ENCODE results near the gene AGAP5. TPM values are rescaled to one million over a fixed set of nuclear protein-coding genes. Genes with fewer than 3 reads are reported as not detected.

Gene AGAP5
- total and polyA plus RNA-seq, 2 of the 13 experiments (the other 11 are each of a cell fraction or from before 2014, with no cell fraction given): 5.3 to 7.9 TPM

DNA sequence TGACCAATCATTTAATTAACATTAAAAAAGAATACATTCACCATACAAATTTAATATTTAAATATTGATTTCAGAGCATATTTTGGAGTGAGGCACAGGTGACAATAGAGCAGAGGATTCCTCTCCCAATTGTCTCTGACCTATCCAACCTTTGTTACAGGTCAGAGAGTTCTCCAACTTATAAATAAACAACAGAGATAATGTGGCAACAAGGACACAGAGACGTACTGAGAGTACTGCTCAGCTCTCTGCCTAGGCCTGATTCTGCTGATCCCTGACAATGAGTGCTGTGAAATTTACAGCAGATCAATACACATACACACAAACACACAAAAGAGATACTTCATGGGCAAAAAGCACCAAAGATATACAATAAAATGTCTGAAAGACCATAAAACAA, 18.3 kb upstream of the AGAP5 start:
- 73% methylated on average over 1 of the region's 1 CpG for WGBS (ENCODE audit: low lambda C conversion rate)
- Histone ChIP-seq H3K4me2 (ENCODE audit: low read depth, low read length) (no peak overlapping the region), H3K27me3 (ENCODE audit: control insufficient read depth in 1 of 2, insufficient read depth in 2 of 2, low read length in 2 of 2) (no peaks in the 10 kb centered on the region), H3K9me3 (ENCODE audit: low read length) (no peaks in the 10 kb centered on the region), H3K9ac (ENCODE audit: insufficient read depth, low read depth, low read length) (no peak overlapping the region), H3K79me2 (ENCODE audit: insufficient read depth, low read length) (no peaks in the 10 kb centered on the region), H3K36me3 (replicated peaks in 1 of 2; ENCODE audit: control insufficient read depth in 1 of 2, insufficient read depth in 2 of 2, low read length in 2 of 2) (peaks cover 8 to 38% of the 10 kb centered on the region in 2 experiments; a peak in 4 of 5 replicates), H3K4me3 (replicated peaks in 1 of 3; ENCODE audit: insufficient read depth in 1 of 3, low read depth in 2 of 3, low read length in 3 of 3) (no peak overlapping the region), H3K4me1 (ENCODE audit: insufficient read depth, low read length) (peaks cover 28% of the 10 kb centered on the region), H3K27ac (ENCODE audit: extremely low read length, insufficient read depth, low read length) (peak overlapping the region; percentile 15), H4K20me1 (ENCODE audit: insufficient read depth, low read length) (no peaks in the 10 kb centered on the region), H2AFZ (ENCODE audit: low read length) (no peak overlapping the region)
- CTCF ChIA-PET (ENCODE audit: low intra/inter-chr PET ratio, low total read pairs): no interaction called here
- in situ Hi-C loops (cut with HindIII; ENCODE audit: extremely low pct_ligation_motif_present, low pct_unique_long_range_greater_than_20kb) (no loop called here), intact Hi-C loops (cut with micrococcal nuclease; ENCODE audit: unreplicated experiment) (no loop called here)
- TF ChIP-seq JUND (CRISPR knock-in tag; IDR thresholded peaks at IDR 0.05): no peak
- no peak for TF ChIP-seq ZNF136 (CRISPR knock-in tag; IDR thresholded peaks at IDR 0.05; ENCODE audit: low read depth)
- TF ChIP-seq ELF1 (CRISPR knock-in tag; IDR thresholded peaks at IDR 0.05): no peak
- TF ChIP-seq ZNF703 (CRISPR knock-in tag; IDR thresholded peaks at IDR 0.05; ENCODE audit: borderline replicate concordance): no peak
- TF ChIP-seq EED (CRISPR knock-in tag; IDR thresholded peaks at IDR 0.05): no peak
- TF ChIP-seq, protein P1, sequence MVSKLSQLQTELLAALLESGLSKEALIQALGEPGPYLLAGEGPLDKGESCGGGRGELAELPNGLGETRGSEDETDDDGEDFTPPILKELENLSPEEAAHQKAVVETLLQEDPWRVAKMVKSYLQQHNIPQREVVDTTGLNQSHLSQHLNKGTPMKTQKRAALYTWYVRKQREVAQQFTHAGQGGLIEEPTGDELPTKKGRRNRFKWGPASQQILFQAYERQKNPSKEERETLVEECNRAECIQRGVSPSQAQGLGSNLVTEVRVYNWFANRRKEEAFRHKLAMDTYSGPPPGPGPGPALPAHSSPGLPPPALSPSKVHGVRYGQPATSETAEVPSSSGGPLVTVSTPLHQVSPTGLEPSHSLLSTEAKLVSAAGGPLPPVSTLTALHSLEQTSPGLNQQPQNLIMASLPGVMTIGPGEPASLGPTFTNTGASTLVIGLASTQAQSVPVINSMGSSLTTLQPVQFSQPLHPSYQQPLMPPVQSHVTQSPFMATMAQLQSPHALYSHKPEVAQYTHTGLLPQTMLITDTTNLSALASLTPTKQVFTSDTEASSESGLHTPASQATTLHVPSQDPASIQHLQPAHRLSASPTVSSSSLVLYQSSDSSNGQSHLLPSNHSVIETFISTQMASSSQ (IDR thresholded peaks at IDR 0.05; ENCODE audit: low read depth): no peak
- TF ChIP-seq, protein P1 (CRISPR knock-in tag; IDR thresholded peaks at IDR 0.05; ENCODE audit: borderline replicate concordance): no peak
- TF ChIP-seq RNF219 (CRISPR knock-in tag; IDR thresholded peaks at IDR 0.05): no peak
- TF ChIP-seq, protein P2, sequence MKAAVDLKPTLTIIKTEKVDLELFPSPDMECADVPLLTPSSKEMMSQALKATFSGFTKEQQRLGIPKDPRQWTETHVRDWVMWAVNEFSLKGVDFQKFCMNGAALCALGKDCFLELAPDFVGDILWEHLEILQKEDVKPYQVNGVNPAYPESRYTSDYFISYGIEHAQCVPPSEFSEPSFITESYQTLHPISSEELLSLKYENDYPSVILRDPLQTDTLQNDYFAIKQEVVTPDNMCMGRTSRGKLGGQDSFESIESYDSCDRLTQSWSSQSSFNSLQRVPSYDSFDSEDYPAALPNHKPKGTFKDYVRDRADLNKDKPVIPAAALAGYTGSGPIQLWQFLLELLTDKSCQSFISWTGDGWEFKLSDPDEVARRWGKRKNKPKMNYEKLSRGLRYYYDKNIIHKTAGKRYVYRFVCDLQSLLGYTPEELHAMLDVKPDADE (CRISPR knock-in tag; IDR thresholded peaks at IDR 0.05): no peak
- no peak for TF ChIP-seq ZNF501 (CRISPR knock-in tag; IDR thresholded peaks at IDR 0.05)
- no peak for TF ChIP-seq ZC3H4 (CRISPR knock-in tag; IDR thresholded peaks at IDR 0.05; ENCODE audit: borderline replicate concordance)
- TF ChIP-seq ARID3A (IDR thresholded peaks at IDR 0.05; ENCODE audit: low read depth, low read length): no peak
- TF ChIP-seq MLXIP (CRISPR knock-in tag; IDR thresholded peaks at IDR 0.05; ENCODE audit: borderline replicate concordance): no peak
- no TSS peak for BruUV-seq (replicated peaks)
- POLR2A ChIA-PET: no interaction called here
- no peak for ATAC-seq
- DNase-seq (ENCODE audit: low spot score): no peak
- FAIRE-seq: no peak

All from HepG2 (cell line).